ENCODE data around the gene PAK1IP1. TPM values are rescaled to one million over a fixed set of nuclear protein-coding genes. Genes with fewer than 3 reads are reported as not detected.

PAK1IP1 gene
- total and polyA plus RNA-seq, 9 donors, result 14.4 to 21.3 (median 17.7) TPM

DNA sequence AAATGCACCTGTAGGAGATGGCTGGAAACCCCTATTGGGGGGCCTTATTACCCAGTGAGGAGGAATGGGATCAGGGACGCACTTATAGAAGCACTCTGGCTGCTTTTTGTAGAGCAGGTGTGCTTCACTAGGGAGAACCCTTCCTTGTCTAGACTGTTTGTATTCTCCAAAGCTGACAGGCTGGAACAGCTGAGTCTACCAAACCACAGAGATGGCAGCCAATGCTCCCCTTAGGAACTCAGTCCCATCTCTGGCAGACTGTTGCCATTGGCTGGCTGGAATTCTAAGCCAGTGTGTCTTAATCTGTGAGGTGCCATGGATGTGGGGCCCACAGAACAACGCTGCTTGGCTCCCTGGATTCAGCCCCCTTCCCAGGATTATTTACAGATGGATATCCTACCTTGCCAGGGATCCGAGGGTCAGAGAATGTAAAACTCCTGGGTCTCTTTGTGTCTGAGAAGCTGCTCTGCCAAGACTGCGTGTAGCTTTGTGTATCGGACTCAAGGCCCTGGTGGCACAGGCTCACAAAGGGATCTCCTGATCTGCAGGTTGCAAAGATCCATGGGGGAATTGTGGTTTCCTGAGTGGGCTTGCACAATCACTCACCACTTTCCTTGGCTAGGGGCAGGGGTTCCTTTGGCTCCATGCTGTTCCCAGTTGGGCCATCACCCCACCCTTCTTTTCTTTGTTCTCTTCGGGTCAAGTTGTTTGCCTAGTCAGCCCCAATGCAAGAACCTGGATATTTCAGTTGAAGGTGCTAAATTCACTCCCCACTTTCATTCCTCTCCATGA, 26.4 kb upstream of the PAK1IP1 start:
- no peaks in the 10 kb centered on the region for H3K27me3 ChIP-seq (ENCODE audit: control insufficient read depth, insufficient read depth, low read length)
- H3K36me3 ChIP-seq (ENCODE audit: control insufficient read depth, insufficient read depth, low read length), result no peaks in the 10 kb centered on the region
- H3K27ac ChIP-seq (ENCODE audit: low read length), result no peak overlapping the region
- no peak overlapping the region for H3K4me3 ChIP-seq (ENCODE audit: low read length)
- no peaks in the 10 kb centered on the region for H3K4me1 ChIP-seq (ENCODE audit: control insufficient read depth, insufficient read depth, low read length)
- H3K9me3 ChIP-seq (replicated peaks; ENCODE audit: control insufficient read depth, low read depth, low read length), result no peaks in the 10 kb centered on the region
- no peak for DNase-seq
- WGBS (ENCODE audit: insufficient coverage), result 78% methylated on average over 3 of the region's 6 CpGs

DNA sequence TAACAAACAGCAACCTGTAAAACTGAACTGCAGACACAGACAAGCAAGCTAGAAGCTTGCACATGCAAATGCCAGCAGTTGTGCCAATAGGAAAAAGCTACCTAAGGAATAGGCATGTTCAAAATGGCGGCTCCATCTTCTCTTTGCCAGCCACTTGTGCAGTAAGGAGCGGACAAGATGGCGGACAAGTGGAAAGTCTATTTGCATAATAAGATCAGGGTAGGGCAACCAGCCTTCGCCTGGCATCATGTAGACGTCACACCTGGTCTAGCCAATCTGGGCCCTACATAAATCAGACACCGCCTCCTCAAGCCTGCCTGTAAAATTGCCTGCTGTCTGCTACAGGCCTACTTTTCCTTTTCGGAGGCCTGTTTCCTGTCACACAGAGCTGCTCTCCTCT, 18.4 kb upstream of the PAK1IP1 start:
- Histone ChIP-seq H3K9me3 (replicated peaks; ENCODE audit: control insufficient read depth, low read depth, low read length) (no peaks in the 10 kb centered on the region), H3K36me3 (ENCODE audit: control insufficient read depth, insufficient read depth, low read length) (no peaks in the 10 kb centered on the region), H3K27me3 (ENCODE audit: control insufficient read depth, insufficient read depth, low read length) (no peaks in the 10 kb centered on the region), H3K4me3 (ENCODE audit: low read length) (no peak overlapping the region), H3K27ac (ENCODE audit: low read length) (no peak overlapping the region), H3K4me1 (ENCODE audit: control insufficient read depth, insufficient read depth, low read length) (no peaks in the 10 kb centered on the region)
- no peak for DNase-seq
- 81% methylated on average over 7 of the region's 7 CpGs for WGBS (ENCODE audit: insufficient coverage)

DNA sequence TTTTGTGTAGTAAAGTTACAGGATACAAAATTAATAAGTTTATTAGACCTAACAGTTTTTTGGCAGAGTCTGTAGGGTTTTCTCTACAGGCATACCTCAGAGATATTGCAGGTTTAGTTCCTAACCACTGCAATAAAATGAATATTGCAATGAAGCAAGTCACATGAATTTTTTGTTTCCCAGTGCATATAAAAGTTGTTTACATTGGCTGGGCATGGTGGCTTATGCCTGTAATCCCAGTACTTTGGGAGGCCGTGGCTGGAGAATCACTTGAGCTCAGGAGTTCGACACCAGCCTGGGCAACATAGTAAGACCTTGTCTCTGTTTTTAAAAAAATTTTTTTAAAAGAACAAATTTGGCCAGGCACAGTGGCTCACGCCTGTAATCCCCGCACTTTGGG, 16.3 kb upstream of the PAK1IP1 start:
- 82% methylated on average over 4 of the region's 4 CpGs for WGBS (ENCODE audit: insufficient coverage)
- no peaks in the 10 kb centered on the region for H3K9me3 ChIP-seq (replicated peaks; ENCODE audit: control insufficient read depth, low read depth, low read length)
- DNase-seq, result no peak

DNA sequence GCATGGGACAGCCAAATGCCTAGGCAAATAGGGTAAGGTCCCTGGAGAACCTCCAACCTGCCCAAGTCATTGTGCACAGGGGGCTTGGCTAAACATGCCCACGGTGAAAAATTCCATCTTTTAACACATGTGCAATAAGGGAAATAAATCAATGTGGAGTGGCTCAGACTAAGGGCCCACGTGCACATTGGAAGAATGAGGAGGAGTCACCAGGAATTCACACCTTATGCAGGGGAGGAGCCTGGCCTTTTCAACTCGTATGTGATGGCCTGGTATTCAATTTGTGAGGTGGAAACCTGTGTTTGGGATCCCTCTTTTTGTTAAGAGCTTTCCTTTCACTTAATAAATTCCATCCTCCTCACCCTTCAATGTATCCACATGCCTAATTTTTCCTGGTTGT, 13.0 kb upstream of the PAK1IP1 start:
- no peaks in the 10 kb centered on the region for H3K9me3 ChIP-seq (replicated peaks; ENCODE audit: control insufficient read depth, low read depth, low read length)
- DNase-seq, result no peak
- no peak overlapping the region for H3K4me3 ChIP-seq (ENCODE audit: low read length)
- no peaks in the 10 kb centered on the region for H3K27me3 ChIP-seq (ENCODE audit: control insufficient read depth, insufficient read depth, low read length)
- no peaks in the 10 kb centered on the region for H3K36me3 ChIP-seq (ENCODE audit: control insufficient read depth, insufficient read depth, low read length)
- H3K4me1 ChIP-seq (ENCODE audit: control insufficient read depth, insufficient read depth, low read length), result no peaks in the 10 kb centered on the region
- WGBS (ENCODE audit: insufficient coverage), result 71% methylated on average over 1 of the region's 3 CpGs
- no peak overlapping the region for H3K27ac ChIP-seq (ENCODE audit: low read length)

More for the DNA sequence above, 16.3 kb upstream of the PAK1IP1 start:
- Histone ChIP-seq H3K4me1 (ENCODE audit: control insufficient read depth, insufficient read depth, low read length) (no peaks in the 10 kb centered on the region), H3K36me3 (ENCODE audit: control insufficient read depth, insufficient read depth, low read length) (no peaks in the 10 kb centered on the region), H3K27me3 (ENCODE audit: control insufficient read depth, insufficient read depth, low read length) (no peaks in the 10 kb centered on the region), H3K27ac (ENCODE audit: low read length) (no peak overlapping the region), H3K4me3 (ENCODE audit: low read length) (no peak overlapping the region)

DNA sequence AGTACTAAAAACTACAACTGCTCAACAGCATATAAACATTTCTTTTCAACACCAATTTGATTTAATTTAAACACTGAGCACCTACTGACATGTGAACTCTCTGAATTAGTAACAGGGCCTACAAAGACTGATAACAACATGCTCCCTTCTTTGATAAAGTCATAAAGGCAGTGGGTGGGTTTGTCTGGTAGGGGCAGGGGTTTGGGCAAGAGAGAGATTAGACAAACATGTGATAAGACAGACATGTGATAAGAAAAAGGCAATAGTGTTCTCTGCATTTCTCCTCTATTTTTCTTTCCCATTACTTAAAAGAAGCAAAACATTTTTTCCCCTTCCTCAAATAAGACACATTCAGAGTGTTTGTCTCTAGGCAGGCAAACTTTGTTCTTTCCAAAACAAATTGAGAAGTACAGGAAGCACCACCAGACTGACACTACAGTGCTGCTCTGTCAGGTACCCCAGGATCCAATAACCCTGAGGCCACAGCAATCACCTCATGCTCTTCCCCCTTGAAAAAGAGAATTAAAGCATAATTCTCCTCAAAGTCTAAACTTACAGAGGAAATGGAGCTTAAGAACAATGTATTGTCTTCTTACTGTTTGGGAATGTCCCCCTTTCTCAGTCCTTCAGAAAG, 12.3 kb upstream of the PAK1IP1 start:
- no peak overlapping the region for H3K4me3 ChIP-seq (ENCODE audit: low read length)

DNA sequence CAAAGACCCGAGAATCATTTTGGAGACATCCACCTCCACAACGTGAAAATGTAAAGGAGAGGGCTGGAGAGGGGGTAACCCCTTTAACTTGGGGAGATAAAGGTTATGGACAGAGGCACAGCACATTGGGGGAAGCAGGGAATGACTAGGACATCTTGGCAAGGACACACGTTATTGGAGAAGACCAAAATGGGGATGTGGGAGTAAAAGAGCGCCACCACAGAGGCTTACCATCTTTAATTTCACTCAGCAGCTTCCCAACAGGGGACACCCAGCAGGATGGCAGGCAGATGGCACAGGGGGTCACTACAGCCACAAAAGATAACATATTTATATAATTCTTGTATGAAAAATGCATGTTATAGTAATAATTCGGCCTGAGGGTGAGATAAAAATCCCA, 10.2 kb upstream of the PAK1IP1 start:
- Histone ChIP-seq H3K27me3 (ENCODE audit: control insufficient read depth, insufficient read depth, low read length) (peaks cover 2% of the 10 kb centered on the region), H3K36me3 (ENCODE audit: control insufficient read depth, insufficient read depth, low read length) (no peaks in the 10 kb centered on the region), H3K9me3 (replicated peaks; ENCODE audit: control insufficient read depth, low read depth, low read length) (no peaks in the 10 kb centered on the region), H3K4me3 (ENCODE audit: low read length) (no peak overlapping the region), H3K27ac (ENCODE audit: low read length) (no peak overlapping the region), H3K4me1 (ENCODE audit: control insufficient read depth, insufficient read depth, low read length) (no peaks in the 10 kb centered on the region)
- 20% methylated on average over 1 of the region's 5 CpGs for WGBS (ENCODE audit: insufficient coverage)
- DNase-seq, result no peak

More for the DNA sequence above, 12.3 kb upstream of the PAK1IP1 start:
- Histone ChIP-seq H3K4me1 (ENCODE audit: control insufficient read depth, insufficient read depth, low read length) (no peaks in the 10 kb centered on the region), H3K36me3 (ENCODE audit: control insufficient read depth, insufficient read depth, low read length) (no peaks in the 10 kb centered on the region), H3K9me3 (replicated peaks; ENCODE audit: control insufficient read depth, low read depth, low read length) (no peaks in the 10 kb centered on the region), H3K27me3 (ENCODE audit: control insufficient read depth, insufficient read depth, low read length) (no peaks in the 10 kb centered on the region), H3K27ac (ENCODE audit: low read length) (no peak overlapping the region)
- no peak for DNase-seq

DNA sequence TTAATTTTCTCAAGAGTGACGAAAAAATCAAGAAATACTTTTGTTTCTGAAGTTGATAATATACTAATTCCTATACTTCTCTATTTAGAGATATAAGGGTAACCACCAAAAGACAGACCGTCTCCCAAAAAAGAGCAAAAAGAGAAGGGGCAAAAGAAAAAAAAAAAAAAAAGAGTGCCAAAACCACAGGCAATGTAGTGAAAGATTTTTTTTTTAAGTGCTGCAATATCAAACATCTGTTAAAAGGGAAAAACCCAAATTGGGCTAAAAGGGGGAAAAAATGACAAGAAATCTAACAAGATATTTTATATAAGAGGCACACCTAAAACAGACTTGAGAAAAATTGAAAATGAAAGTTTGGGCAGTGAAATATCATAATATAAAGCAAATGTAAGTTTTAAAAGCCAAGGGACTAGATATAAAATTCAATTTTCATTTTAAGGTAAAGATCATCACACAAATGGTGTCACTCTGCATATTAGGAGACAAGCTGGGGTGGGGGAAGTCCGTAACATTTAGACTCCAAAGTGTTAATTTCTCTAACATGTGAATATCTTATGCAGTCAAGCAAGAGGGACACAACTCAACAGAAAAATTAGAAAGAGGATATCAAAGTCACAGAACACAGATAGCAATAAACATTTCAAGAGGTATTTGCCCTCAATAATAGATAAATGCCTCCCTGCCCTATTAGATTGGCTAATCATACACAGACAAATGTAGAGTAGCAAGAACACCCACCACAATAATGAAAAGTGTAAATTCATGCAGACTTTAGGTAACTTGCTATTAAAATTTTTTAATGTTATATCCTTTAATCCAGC, 9.5 kb upstream of the PAK1IP1 start:
- peaks cover 2% of the 10 kb centered on the region for H3K27me3 ChIP-seq (ENCODE audit: control insufficient read depth, insufficient read depth, low read length)
- H3K27ac ChIP-seq (ENCODE audit: low read length), result no peak overlapping the region
- no peak overlapping the region for H3K4me3 ChIP-seq (ENCODE audit: low read length)
- DNase-seq, result no peak
- H3K9me3 ChIP-seq (replicated peaks; ENCODE audit: control insufficient read depth, low read depth, low read length), result no peaks in the 10 kb centered on the region
- H3K4me1 ChIP-seq (ENCODE audit: control insufficient read depth, insufficient read depth, low read length), result no peaks in the 10 kb centered on the region
- no peaks in the 10 kb centered on the region for H3K36me3 ChIP-seq (ENCODE audit: control insufficient read depth, insufficient read depth, low read length)
- WGBS (ENCODE audit: insufficient coverage), result no CpG with 5 or more reads among the region's 3 CpGs

DNA sequence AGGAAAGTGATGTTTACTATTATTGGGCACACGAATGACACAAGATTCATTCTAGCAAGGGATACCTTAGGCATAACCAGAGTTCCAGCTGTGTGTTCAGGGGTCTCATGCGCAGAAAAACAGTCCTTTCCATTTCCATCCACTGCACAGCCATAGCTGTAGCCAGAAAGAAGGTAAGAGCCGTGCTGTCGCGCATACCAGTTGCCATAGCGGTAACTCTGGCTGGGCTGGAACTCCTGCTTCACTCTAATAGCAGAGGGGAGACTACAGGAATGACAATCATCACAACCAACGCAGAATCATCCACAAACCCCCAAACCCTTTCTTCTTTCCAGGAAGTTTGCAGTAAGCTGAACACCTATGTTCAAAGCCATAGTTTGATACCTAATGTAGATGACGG, 7.9 kb upstream of the PAK1IP1 start:
- WGBS (ENCODE audit: insufficient coverage), result 97% methylated on average over 5 of the region's 8 CpGs
- Histone ChIP-seq H3K9me3 (replicated peaks; ENCODE audit: control insufficient read depth, low read depth, low read length) (no peaks in the 10 kb centered on the region), H3K4me1 (ENCODE audit: control insufficient read depth, insufficient read depth, low read length) (no peaks in the 10 kb centered on the region), H3K36me3 (ENCODE audit: control insufficient read depth, insufficient read depth, low read length) (no peaks in the 10 kb centered on the region), H3K4me3 (ENCODE audit: low read length) (no peak overlapping the region), H3K27me3 (ENCODE audit: control insufficient read depth, insufficient read depth, low read length) (peaks cover 2% of the 10 kb centered on the region), H3K27ac (ENCODE audit: low read length) (no peak overlapping the region)
- DNase-seq, result no peak

DNA sequence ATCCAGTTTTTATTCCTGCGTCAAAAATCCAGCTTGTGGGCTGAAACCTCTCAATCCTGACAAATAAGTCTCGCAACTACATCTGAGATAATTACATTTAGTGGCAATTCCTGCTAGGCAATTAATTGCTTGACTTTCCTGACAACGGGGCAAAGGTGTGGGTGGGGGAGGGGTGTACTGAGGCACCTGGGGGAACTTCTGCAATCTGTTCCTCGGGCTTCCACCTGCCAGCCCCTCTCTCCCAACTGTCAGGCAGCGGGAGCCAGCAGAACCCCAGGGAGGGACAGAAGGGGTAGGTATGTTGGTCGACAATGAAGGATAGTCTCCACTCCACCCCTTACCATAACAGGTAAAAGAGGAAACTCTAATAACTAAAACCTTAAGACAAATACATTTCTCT, 7.2 kb upstream of the PAK1IP1 start:
- Histone ChIP-seq H3K27ac (ENCODE audit: low read length) (no peak overlapping the region), H3K36me3 (ENCODE audit: control insufficient read depth, insufficient read depth, low read length) (no peaks in the 10 kb centered on the region), H3K4me1 (ENCODE audit: control insufficient read depth, insufficient read depth, low read length) (no peaks in the 10 kb centered on the region), H3K9me3 (replicated peaks; ENCODE audit: control insufficient read depth, low read depth, low read length) (no peaks in the 10 kb centered on the region), H3K4me3 (ENCODE audit: low read length) (no peak overlapping the region), H3K27me3 (ENCODE audit: control insufficient read depth, insufficient read depth, low read length) (peaks cover 2% of the 10 kb centered on the region)
- 100% methylated on average over 1 of the region's 6 CpGs for WGBS (ENCODE audit: insufficient coverage)
- no peak for DNase-seq
